Left lung (tissue), 10 donors: ENCODE results near the gene TMA7. TPM values are rescaled to one million over a fixed set of nuclear protein-coding genes. Genes with fewer than 3 reads are reported as not detected.

Experiments used
- ATAC-seq: fragments of 200-7000 bp; cut with Tn5 transposase; one replicate; pipeline ENCODE4 v1.9.1; 2020; ENCODE audit warnings: moderate library complexity
- DNase-seq, 4 donors: peaks; one replicate each; pipeline ENCODE4 v3.0.0-alpha.2; 2013 to 2020
- H3K27ac ChIP-seq, 2 donors: fragments of 200-600 bp; sonication (generic) in 1 of 2; one replicate each; pipeline versions ENCODE4 v1.5.0 to v1.8.0; 2020 to 2021
- H3K27me3 ChIP-seq, 2 donors: fragments of 200-600 bp; sonication (generic) in 1 of 2; one replicate each; pipeline versions ENCODE4 v1.5.0 to v1.8.0; 2020 to 2021
- H3K36me3 ChIP-seq, 2 donors: fragments of 200-600 bp; sonication (generic) in 1 of 2; one replicate each; pipeline versions ENCODE4 v1.5.0 to v1.8.0; 2020 to 2021
- H3K4me1 ChIP-seq, 2 donors: fragments of 200-600 bp; one replicate each; pipeline ENCODE4 v1.8.0; 2021
- H3K4me3 ChIP-seq, 2 donors: fragments of 200-600 bp; sonication (generic) in 1 of 2; one replicate each; pipeline versions ENCODE4 v1.5.0 to v1.8.0; 2020 to 2021; ENCODE audit warnings: mild to moderate bottlenecking in 1 of 2
- H3K9me3 ChIP-seq, 2 donors: fragments of 200-600 bp; sonication (generic) in 1 of 2; one replicate each; pipeline versions ENCODE4 v1.5.0 to v1.8.0; 2020 to 2021
- CTCF ChIP-seq, 2 donors: fragments of 200-600 bp; sonication (generic) in 1 of 2; IDR thresholded peaks; one replicate each; pipeline versions ENCODE4 v1.5.0 to v1.8.0; 2021; ENCODE audit warnings: antibody characterized with exemption in 2 of 2
- intact Hi-C, 2 donors: fragments of 100-400 bp; cut with DNase I; formaldehyde crosslinking; loops; one replicate each; pipeline versions ENCODE4 v1.11.2 to v1.14.2; 2022
- polyA plus RNA-seq, 6 donors: library from polyadenylated mRNA; unstranded; fragments of 120-200 nt; gene quantifications; one replicate each; pipeline ENCODE4 v1.2.1, GENCODE V29; 2013; ENCODE audit not compliant: insufficient read length in 6 of 6
- total RNA-seq, 2 donors: library from RNA; stranded (reverse); fragmentation: NEBNext Ultra II Directional; extraction: Animal tissue kit (Norgen Biotek cat#: 25700); gene quantifications; one replicate each; pipeline ENCODE4 v1.2.1, GENCODE V29; 2021
- donor health status: DM: no; HTN: yes; CAD: no.
- donor health status: DM: no; HTN: no; CAD: no.

The TMA7 gene
- total and polyA plus RNA-seq, 8 donors: 174 to 288 (median 253) TPM

- DNase-seq (peak; percentile 51 to 92 (median 72)), ATAC-seq (peak; percentile 55)
- H3K27me3 ChIP-seq: peaks cover 0 to 14% of the 10 kb centered on the region in 2 donors
- no peak for TF ChIP-seq CTCF (IDR thresholded peaks at IDR 0.05)
- H3K4me1 ChIP-seq: peaks cover 34 to 50% of the 10 kb centered on the region in 2 donors
- intact Hi-C loops: no loop called here
- peak overlapping the region; percentile 77 to 87 for H3K27ac ChIP-seq
- no peaks in the 10 kb centered on the region for H3K9me3 ChIP-seq
- H3K36me3 ChIP-seq: peaks cover 0 to 18% of the 10 kb centered on the region in 2 donors
- H3K4me3 ChIP-seq: peak overlapping the region; percentile 67 to 68
Observed at GRCh38 chr3:48429317-48429959, 10.6 kb upstream of the TMA7 start.

- no peak for TF ChIP-seq CTCF (IDR thresholded peaks at IDR 0.05)
- DNase-seq: peak in 3 of 4 donors; percentile 67 to 92 (median 87)
Observed at GRCh38 chr3:48429960-48430707, 9.9 kb upstream of the TMA7 start, which contains the start of gene PLXNB1. Gene PLXNB1 (minus strand): TSS chr3:48430086. CDS start chr3:48424611, 5,475 bp downstream.

GRCh38 chr3:48430708-48431101 is 9.4 kb upstream of the TMA7 start:
- intact Hi-C loops: no loop called here
- ATAC-seq (no peak), DNase-seq (no peak)
- no peaks in the 10 kb centered on the region for H3K9me3 ChIP-seq
- H3K4me3 ChIP-seq: no peak overlapping the region
- TF ChIP-seq CTCF (IDR thresholded peaks at IDR 0.05): no peak
- peaks cover 0 to 14% of the 10 kb centered on the region in 2 donors for H3K27me3 ChIP-seq
- peaks cover 0 to 18% of the 10 kb centered on the region in 2 donors for H3K36me3 ChIP-seq
- H3K4me1 ChIP-seq: peaks cover 32 to 44% of the 10 kb centered on the region in 2 donors
- peak overlapping the region in 1 of 2 donors; percentile 64 for H3K27ac ChIP-seq

More at GRCh38 chr3:48429960-48430707, 9.9 kb upstream of the TMA7 start, which contains the start of gene PLXNB1:
- Histone ChIP-seq H3K4me3 (peak within 1 kb of the TSS; percentile 67 to 68), H3K27me3 (peaks cover 0 to 14% of the 10 kb centered on the region in 2 donors), H3K9me3 (no peaks in the 10 kb centered on the region), H3K4me1 (peaks cover 36 to 45% of the 10 kb centered on the region in 2 donors), H3K36me3 (peaks cover 0 to 18% of the 10 kb centered on the region in 2 donors), H3K27ac (peak within 1 kb of the TSS; percentile 77 to 87)
- ATAC-seq: peak; percentile 68
- intact Hi-C loops: no loop called here

- Histone ChIP-seq H3K4me1 (peaks cover 26 to 46% of the 10 kb centered on the region in 2 donors), H3K27ac (no peak overlapping the region), H3K4me3 (no peak overlapping the region), H3K27me3 (peaks cover 0 to 14% of the 10 kb centered on the region in 2 donors), H3K36me3 (peaks cover 0 to 18% of the 10 kb centered on the region in 2 donors), H3K9me3 (no peaks in the 10 kb centered on the region)
- DNase-seq: no peak
- intact Hi-C loops: no loop called here
- no peak for ATAC-seq
- TF ChIP-seq CTCF (IDR thresholded peaks at IDR 0.05): no peak
Observed at GRCh38 chr3:48431224-48432029, 8.6 kb upstream of the TMA7 start.
